ENCODE data around the gene RER1. TPM values are rescaled to one million over a fixed set of nuclear protein-coding genes. Genes with fewer than 3 reads are reported as not detected.
"Not testable (repeated sequence)": the region's sequence is repeated elsewhere in the genome, so short reads cannot be mapped to it uniquely, and the experiment has no call there.

The RER1 gene
- total RNA-seq, 1 experiment from 2014 or later: 66.2 TPM

DNA sequence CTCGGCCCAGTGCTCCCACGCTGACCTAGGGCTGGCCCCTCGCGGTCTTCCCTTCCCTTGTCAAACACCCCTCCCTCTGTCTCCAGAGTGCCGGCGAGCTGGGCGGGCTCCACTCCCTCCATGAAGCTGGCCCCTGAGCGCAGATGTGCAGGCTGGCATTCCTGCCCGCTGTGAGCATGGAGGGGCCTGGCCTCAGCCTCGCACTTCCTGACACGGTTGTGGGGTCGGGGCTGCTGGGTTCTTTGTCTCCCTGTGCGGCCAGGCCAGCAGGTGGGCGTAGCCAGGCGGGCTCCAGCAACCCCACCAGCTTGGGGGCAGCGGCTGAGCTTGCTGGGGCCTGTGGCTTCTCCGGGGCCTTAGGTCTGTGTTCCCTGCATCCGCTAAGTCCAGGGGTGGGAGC lies 34.9 kb downstream of the RER1 start:
- no peak for DNase-seq (ENCODE audit: low spot score)

DNA sequence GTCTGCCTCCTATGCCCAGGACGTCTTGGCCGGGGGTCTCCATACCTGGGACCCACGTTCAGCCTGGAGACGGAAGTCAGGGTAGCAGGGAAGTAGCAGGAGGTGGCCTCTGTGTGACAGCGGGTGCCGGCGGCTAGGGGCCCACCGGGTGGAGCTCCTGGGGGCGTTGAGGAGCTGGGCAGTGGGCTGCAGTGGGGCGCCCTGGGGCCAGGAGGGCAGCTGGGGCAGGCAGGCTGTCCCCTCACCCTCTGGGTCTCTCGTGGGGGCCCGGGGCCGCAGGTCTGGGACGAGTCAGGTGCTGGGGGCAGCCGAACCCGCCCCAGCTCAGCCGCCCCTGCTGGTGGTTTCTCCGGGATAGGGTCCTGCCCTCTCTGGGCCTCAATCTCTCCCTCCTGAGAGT lies 35.4 kb downstream of the RER1 start:
- no peak for DNase-seq (ENCODE audit: low spot score)

DNA sequence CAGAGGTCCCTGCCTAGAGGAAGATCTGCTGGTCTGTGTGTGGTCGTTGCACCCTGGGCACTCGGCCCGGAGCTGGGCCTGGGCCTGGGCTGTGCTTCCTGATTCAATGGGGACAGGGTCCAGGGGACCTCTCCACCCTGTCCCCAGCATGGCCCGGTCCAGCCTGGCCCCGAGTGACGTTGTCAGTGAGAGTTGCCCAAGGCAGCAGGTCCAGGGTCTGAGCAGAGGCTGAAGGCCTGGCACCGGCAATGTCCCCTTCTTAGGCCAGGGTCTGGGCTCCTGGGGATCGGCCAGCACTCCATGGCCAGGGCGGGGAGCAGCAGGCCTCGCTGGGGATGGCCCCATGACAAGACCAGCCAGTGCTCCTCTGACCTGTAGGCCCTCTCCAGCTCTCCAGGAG lies 36.3 kb downstream of the RER1 start:
- no peak for DNase-seq (ENCODE audit: low spot score)

DNA sequence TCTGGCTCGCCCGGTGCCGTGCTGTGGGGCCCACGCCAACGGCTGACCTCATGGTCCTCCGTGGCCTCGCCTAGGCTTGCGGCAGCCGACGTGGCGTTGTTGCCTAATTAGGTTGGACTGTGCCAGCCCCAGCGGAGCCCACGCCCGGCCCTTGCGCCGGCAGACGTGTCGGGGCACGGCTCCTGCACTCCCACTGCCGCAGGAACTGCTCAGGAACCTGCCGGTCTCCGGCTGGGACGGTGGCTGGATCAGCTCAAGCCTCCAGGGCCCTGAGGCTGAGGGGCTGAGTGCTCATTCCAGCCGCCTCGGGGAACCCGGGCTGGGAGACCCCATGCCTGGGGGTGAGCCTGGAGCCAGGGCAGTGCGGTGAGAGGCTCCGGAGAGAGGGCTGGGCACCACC lies 36.8 kb downstream of the RER1 start:
- DNase-seq (ENCODE audit: low spot score): no peak

DNA sequence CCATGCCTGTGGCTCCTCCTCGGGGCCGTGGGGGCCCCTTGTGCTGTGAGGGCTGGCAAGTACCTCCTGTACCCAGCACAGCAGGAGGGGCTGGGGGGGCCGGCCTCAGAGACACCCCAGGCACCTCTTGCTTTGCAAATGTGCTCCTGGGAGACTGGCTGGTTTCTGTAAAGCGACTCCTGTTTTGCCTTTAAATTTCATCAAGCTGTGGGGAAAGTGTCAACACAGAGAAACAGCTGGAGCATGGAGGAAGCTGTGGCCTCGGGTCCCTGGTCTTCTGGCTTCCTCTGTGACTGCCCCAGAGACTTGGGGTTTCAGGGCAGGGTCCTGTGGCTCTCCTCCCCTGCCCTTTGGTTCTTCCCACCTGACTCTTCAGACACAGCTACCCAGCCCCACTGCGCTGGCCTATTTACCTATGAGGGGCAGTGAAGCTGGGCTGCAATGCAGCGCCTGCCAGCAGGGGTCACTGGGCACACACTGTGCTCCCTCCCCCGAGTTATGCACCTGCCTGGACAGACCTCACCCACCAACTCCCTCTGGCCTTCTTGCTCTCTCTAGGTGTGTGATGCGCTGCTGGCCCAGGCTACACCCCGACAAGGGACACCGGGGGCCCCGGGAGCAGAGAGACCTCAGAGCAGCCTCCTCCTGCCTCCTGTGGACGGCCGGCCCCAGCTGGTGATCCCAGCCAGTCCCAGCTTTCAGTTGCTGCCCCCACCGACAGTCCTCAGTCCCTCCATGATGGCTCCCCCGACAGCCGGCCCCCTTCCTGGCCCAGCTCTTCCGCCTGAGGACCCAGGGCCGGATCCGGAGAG lies 38.3 kb downstream of the RER1 start:
- DNase-seq (ENCODE audit: low spot score): peak; percentile 42

DNA sequence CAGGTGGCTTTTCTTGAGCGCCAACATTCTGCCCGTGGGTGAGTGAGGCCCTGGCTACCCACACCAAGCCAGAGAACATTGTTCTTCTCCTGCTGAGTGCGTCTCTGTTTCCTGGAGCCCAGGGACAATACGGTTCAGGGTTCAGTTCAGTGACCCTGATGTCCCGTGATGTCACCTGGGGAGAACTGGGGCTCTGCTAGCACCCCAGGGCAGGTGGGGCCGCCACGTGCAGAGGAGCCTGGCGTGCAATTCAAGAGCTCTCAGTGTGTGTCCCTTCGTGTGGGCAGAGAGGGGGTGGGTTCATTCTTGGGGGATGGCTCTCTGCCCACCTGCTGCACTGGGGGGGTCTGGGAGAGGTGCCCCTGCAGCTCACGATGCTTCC lies 38.9 kb downstream of the RER1 start:
- DNase-seq (ENCODE audit: low spot score): no peak

DNA sequence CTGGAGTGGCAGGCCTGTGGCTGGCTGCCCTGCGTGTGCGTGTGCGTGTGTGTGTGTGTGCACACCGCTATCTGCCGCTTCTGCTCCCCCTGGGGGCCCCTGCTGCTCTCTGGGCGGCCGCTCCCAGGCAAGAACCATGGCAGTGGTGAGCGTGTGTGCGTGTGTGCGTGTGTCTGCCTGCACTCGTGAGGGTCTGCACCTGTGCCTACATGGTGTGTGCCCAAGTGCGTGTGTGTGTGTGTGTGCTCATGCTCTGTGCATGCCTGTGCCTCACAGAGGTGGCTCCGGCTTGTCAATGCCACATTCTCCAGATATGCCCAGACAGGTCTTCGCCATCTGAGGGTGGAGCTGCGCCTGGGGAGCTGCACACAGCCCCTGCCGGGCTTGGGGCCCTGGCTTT lies 39.5 kb downstream of the RER1 start:
- no peak for DNase-seq (ENCODE audit: low spot score)

DNA sequence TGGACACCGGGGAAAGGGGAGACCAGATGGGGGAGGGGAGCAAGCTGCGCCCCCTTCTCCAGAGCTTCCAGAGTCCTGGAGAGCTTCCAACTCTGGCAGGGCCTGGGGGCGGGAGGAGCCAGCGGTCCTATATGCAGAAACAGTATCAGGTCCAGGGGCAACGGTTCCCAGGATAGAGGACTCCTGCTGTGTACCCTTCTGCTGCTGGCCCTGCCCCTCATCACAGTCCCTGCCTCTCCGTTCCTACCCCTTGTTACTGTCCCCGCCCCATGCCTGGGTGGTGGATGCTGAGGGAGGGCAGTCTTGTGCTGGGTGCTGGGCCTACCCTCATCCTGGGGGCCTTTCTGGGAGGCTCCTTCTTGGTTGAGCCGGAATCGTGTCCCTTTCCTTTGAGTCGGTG lies 39.9 kb downstream of the RER1 start:
- no peak for DNase-seq (ENCODE audit: low spot score)

DNA sequence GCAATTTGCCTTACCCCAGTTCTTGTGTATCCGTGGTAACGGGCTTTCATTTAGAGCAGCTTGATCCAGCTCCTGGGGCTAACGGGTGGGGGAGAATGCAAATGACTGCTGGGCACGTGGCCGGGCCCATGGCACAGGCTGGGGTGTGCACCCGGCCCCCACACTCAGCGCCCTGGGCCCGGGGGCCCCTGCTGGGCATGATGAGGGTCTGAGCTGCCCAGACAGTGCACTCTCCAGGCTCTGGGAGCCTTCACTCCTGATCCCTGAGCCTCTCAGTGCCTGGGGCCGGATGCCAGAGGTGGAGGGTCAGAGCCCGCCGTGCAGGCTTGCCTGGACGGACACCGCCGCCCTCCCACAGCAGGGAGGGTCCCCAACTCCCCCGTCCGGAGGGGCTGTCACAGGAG lies 40.8 kb downstream of the RER1 start:
- no peak for DNase-seq (ENCODE audit: low spot score)

DNA sequence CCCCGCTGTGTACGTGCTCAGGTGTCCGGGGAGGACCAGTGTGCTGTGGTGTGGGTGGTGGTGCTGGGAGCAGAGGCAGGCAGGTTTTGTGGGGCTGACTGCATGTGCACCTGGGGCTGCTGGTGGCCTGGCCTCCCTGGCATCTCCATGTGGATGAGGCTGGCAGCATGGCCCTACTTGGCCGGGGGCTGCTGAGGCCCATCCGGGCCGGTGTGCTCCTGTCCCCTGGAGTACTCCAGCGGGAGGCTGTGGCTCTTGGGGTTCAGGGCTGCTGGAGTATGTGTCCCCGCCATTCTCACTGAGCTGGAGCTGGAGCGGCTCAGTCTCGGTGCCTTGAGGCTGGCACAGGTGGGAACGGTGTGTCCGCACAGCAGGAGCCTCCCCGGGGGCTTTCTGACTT lies 41.6 kb downstream of the RER1 start:
- DNase-seq (ENCODE audit: low spot score): no peak

DNA sequence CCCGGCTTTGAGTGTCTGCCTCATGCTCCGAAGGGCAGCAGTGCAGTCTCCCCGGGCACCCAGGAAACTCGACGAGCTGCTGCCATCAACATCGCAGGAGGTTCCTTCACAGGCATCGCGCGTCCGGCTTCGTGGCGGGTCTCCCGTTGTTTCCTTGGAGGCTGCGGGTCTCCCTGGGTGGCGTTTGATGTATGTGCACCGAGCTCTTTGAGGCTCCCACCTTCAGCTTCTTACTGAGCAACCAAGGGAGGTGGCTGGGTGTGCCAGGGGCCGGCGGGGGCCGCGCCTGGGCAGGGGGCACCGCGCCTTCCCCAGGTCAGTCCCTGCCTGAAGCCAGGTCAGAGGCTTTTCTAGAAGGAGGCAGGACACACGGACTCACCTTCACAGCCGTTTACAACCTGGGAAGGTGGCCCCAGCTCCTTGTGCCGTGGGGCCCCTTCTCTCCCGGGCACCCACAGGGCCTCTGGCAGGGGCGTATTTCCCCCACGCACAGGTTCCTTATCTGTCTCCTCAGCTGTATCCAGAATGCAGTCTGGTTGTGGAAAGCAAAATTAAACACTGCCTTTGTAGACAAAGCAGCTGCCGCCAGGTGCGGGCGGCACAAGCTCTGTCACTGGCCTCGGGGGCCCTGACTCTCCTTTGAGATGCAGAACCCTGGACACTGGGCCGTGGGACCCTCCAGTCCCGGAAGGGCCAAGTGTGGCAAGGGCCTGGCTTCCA lies 42.5 kb downstream of the RER1 start:
- DNase-seq (ENCODE audit: low spot score): no peak

DNA sequence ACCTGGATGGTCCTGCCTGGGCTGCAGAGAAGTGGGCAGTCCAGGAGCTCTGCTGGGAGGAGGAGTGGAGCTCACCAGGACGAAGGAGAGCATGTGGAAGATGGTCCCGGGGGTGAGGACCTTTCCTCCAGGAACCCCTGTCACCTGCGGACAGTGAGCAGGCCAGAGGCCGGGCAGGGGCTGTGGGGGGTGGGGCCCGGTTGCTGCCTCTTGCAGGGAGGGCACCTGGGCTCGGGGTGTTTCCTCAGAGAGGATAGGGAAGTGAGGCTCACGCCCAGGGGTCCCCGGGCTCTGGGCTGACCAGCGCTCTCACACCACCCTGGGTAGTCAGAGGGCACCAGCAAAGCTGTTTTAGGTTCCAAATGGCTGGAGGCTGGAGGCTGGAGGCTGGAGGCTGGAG lies 43.5 kb downstream of the RER1 start:
- no peak for DNase-seq (ENCODE audit: low spot score)

DNA sequence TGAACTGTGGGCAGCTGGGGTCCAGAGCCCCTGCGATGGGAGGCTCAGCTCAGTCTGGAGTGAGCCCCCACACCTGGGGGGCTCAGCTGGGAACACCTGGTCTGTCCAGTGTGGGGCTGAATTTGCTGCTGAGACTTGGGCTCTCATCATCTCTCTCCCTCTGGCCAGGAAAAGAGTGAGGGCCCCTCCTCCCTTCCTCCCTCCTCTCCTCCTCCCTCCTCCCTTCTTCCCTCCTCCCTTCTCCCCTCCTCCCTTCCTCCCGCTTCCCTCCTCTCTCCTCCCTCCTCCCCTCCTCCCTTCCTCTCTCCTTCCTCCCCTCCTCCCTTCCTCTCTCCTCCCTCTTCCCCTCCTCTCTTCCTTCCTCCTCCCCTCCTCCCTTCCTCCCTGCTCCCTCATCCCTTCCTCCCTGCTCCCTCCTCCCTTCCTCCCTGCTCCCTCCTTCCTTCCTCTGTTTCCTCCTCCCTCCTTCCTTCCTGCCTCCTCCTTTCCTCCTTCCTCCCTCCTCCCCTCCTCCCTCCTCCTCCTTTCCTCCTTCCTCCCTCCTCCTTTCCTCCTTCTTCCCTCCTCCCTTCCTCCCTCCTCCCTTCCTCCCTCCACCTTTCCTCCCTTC lies 44.2 kb downstream of the RER1 start:
- DNase-seq (ENCODE audit: low spot score): no peak

DNA sequence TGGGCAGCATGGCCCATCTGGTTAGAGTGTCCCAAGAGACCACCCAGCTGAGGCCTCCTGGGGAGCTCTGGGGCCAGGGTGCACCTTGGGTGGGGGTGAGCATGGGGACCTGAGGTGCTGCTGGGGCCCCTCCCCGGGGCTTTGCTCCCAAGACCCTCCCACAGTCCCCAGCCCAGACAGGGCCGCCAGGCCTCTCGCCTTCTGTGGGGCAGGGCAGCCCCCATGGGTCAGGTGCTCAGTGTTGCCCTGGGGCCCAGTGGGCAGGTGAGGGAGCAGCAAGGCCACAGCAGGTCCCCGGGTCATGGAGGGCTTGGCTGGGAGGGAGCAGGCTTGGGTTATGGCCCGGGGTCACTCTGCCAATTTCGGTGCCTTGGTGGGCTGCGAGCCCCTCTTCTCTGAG lies 45.2 kb downstream of the RER1 start:
- no peak for DNase-seq (ENCODE audit: low spot score)

DNA sequence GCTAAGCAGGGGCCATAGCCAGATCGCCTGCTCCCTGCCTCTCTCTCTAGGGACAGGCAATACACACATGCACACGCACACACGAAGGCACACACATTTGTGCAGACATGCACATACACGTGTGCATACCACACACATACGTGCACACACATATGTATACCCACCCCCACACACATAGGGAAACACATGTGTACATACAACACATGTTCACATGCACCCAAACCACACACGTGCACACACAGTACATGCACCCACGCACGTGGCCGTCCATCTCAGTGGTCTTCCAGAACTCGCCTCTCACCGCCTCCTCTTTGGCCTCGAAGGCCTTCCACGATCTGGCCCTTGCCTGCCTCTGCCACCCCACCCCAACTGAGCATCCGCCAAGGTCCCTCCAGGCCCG lies 46.0 kb downstream of the RER1 start:
- DNase-seq (ENCODE audit: low spot score): no peak

DNA sequence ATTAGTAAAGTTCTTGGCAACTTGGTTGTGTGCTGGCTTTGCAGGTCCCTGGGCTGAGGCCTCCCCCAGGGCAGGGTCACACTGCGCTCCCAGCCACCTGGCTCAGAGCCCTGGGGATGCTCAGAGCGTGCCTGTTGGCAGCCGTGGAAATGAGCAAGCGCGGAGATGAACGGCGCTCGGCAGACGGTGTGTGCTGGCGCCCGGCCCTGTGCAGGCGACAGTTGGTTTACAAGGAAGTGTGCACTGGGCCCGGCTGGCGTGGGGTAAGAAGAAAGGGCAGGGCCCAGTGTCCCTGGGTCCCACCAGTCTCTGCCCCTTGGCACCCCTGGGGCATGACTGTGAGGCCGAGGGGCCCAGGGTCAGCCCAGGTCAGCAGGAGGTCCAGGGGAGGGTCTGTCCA lies 46.4 kb downstream of the RER1 start:
- DNase-seq (ENCODE audit: low spot score): no peak

DNA sequence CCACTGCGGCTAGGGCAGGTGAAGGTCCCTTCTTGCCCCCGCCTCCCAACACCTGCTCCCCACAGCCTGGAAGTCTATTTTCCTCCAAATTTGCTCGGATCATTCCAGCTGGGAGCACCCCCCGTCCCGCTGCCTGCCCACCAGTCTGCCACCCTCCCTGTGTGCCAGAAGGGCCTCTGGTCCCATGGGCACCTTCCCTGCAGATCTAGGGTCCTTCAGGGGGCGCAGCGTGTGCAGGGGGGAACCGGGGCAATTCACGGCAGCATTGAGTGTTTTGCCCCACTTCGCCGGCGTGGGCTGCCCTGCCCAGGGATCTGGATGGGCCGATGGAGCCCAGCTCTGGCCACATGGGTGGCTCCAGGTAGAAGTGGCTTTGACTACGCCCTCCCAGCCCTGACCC lies 47.0 kb downstream of the RER1 start:
- DNase-seq (ENCODE audit: low spot score): no peak

DNA sequence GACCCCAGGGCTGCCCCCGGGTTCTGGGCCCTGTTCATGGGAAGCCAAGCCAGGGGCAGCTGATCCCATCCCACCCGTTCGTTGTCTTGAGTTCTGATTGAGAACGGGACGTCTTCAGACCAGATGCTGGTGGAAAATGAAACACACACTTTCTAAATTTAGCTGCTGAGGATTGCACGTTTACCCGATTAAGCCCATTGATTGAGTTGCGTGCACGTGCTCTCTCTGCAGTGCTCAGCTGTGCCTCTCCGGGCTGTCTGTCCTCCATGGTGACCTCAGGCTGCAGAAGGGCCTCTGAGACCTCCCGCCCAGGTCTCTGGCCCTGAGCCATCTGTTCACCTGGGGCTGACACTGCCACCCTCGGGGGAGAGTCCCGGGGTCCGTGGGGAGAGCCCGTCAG lies 47.7 kb downstream of the RER1 start:
- DNase-seq (ENCODE audit: low spot score): no peak

DNA sequence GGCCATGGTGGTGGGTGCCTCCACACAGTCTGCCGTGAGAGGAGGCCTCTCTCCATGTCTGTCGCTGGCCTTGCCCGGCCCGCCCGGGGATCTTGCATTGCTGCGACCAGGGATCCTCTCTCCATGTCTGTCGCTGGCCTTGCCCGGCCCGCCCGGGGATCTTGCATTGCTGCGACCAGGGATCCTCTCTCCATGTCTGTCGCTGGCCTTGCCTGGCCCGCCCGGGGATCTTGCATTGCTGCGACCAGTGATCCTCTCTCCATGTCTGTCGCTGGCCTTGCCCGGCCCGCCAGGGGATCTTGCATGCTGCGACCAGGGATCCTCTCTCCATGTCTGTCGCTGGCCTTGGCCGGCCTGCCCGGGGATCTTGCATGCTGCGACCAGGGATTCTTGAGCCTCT lies 48.7 kb downstream of the RER1 start:
- not testable (repeated sequence) for DNase-seq (ENCODE audit: low spot score)

DNA sequence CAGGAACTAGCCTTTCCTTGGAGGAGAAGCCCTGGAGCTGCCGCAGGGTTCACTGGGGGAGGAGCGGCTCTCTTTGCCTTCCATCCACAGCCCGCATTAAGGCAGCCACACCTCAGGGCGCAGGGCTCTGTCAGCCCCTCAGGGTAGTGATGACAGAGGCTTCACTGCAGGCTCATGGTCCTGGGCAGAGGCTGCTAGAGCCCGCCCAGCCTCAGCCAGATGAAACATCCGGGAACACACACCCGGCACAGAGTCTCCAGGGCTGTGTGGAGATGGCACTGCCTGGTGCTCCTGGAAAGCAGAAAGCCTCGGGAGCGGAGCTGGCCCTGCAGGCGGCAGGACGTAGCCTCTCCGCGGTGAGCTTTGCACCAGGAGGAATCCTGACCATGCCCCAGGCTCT lies 50.1 kb downstream of the RER1 start:
- DNase-seq (ENCODE audit: low spot score): no peak

DNA sequence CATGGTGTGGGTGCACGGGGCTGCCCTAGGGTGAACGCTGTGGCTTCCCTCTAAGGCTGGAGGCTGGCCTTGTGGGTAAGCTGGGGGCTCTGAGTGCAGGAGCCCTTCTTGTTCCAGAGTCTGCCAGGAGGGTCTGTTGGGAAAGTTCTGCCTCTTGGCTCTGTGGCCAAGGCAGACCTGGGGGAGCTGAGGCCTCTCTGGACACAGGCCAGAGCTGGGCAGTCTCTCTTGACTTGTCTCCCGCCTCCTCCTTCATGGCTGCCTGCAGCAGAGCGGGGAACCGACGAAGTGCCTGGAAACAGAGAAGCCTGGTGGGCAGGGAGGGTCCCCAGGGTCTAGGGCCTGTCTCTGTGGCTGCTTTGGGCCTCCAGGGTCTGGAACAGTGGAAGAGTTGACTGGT lies 51.0 kb downstream of the RER1 start:
- no peak for DNase-seq (ENCODE audit: low spot score)

DNA sequence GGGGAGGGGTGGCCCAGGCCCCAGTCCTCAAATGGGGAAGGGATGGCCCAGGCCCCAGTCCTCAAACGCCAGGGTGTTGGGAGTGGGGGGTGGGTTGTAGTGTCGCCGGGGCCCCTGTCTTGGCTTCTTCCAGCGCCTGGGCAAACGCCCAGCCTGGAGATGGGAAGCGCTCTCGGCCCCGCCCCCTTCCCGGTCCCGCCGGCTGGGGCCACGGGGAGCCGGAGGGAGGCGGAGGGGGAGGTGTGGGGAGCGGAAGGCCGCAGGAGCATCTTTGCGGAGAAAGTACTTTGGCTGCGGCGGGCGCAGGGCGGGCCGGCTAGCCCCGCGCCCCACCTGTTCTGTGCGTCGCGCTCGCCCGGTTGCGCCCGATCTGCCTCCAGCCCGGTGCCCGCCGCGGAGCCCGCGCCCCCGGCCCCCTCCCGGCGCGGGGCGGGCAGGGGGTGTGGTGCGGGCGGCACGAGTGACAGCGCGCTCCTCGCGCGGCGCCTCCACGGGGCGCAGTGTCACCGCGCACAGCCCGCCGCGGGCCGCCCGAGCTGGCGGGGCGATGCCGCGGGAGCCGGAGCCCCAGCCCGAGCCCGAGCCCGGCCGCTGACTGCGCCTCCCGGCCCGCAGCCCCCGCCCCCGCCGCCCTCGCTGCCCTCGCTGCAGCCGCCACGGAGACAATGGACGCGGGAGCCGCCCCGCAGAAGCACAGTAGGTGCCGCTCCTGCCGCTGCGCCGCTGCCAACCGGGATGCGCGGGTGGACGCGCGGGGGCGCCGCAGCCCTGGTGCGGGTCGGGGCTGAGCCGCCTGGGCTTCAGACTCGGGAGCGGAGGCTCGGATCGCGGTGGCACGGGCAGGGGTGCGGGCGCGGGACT lies 51.9 kb downstream of the RER1 start:
- no peak for DNase-seq (ENCODE audit: low spot score)
